Measurements from ENCODE around the gene SERPINI1. TPM values are rescaled to one million over a fixed set of nuclear protein-coding genes. Genes with fewer than 3 reads are reported as not detected.

The SERPINI1 gene
- total RNA-seq, 4 donors from 2014 or later = 0.54 to 4.1 (median 1.2) TPM; not detected in 1

- Histone ChIP-seq H3K36me3 (no peaks in the 10 kb centered on the region), H3K4me1 (no peaks in the 10 kb centered on the region), H3K9me3 (no peaks in the 10 kb centered on the region), H3K4me3 (no peak overlapping the region), H3K27me3 (no peaks in the 10 kb centered on the region), H3K27ac (no peak overlapping the region)
- TF ChIP-seq, protein P1, sequence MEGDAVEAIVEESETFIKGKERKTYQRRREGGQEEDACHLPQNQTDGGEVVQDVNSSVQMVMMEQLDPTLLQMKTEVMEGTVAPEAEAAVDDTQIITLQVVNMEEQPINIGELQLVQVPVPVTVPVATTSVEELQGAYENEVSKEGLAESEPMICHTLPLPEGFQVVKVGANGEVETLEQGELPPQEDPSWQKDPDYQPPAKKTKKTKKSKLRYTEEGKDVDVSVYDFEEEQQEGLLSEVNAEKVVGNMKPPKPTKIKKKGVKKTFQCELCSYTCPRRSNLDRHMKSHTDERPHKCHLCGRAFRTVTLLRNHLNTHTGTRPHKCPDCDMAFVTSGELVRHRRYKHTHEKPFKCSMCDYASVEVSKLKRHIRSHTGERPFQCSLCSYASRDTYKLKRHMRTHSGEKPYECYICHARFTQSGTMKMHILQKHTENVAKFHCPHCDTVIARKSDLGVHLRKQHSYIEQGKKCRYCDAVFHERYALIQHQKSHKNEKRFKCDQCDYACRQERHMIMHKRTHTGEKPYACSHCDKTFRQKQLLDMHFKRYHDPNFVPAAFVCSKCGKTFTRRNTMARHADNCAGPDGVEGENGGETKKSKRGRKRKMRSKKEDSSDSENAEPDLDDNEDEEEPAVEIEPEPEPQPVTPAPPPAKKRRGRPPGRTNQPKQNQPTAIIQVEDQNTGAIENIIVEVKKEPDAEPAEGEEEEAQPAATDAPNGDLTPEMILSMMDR (IDR thresholded peaks at IDR 0.05) = no peak
- TF ChIP-seq POLR2A (IDR thresholded peaks at IDR 0.05) = no peak
- no peak for DNase-seq
Measured at GRCh38 chr3:167837466-167837865, 101.9 kb downstream of the SERPINI1 start.

- Histone ChIP-seq H3K4me1 (no peaks in the 10 kb centered on the region), H3K36me3 (no peaks in the 10 kb centered on the region), H3K27me3 (no peaks in the 10 kb centered on the region), H3K27ac (no peak overlapping the region), H3K4me3 (no peak overlapping the region), H3K9me3 (no peaks in the 10 kb centered on the region)
- DNase-seq = no peak
- TF ChIP-seq, protein P1 (IDR thresholded peaks at IDR 0.05) = no peak
- no peak for TF ChIP-seq POLR2A (IDR thresholded peaks at IDR 0.05)
Measured at GRCh38 chr3:167839460-167840134, 104.1 kb downstream of the SERPINI1 start.

- no peak for DNase-seq
- Histone ChIP-seq H3K4me3 (no peak overlapping the region), H3K36me3 (no peaks in the 10 kb centered on the region), H3K27ac (no peak overlapping the region), H3K9me3 (no peaks in the 10 kb centered on the region), H3K27me3 (no peaks in the 10 kb centered on the region), H3K4me1 (no peaks in the 10 kb centered on the region)
- no peak for TF ChIP-seq POLR2A (IDR thresholded peaks at IDR 0.05)
- TF ChIP-seq, protein P1 (IDR thresholded peaks at IDR 0.05) = no peak
Measured at GRCh38 chr3:167840247-167840646, 104.7 kb downstream of the SERPINI1 start.

DNA sequence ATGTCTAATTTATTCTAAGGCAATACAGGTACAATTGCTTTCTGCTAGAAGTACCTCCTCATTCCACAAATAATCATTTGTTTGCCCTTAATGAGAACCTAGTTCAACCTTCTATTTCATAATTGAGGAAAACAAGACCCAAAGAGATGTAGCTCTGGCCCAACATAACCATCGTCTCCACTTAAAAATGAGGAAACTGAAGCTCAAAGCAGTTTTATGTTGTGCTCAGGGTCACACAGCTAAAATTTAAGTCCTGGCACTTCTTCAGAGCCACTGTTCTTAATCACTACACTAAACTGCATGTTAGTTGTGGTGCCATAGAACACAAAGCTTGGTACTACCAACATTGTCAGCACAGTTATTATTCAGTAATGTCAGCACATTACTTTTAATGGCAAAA lies 108.0 kb downstream of the SERPINI1 start:
- DNase-seq = no peak
- no peaks in the 10 kb centered on the region for H3K4me1 ChIP-seq
- no peaks in the 10 kb centered on the region for H3K36me3 ChIP-seq
- no peaks in the 10 kb centered on the region for H3K27me3 ChIP-seq
- no peak overlapping the region for H3K27ac ChIP-seq
- H3K9me3 ChIP-seq = no peaks in the 10 kb centered on the region
- H3K4me3 ChIP-seq = no peak overlapping the region
- TF ChIP-seq POLR2A (IDR thresholded peaks at IDR 0.05) = no peak
- TF ChIP-seq, protein P1 (IDR thresholded peaks at IDR 0.05) = no peak

- no peaks in the 10 kb centered on the region for H3K36me3 ChIP-seq
- H3K4me3 ChIP-seq = no peak overlapping the region
- TF ChIP-seq, protein P1 (IDR thresholded peaks at IDR 0.05) = no peak
- no peak for TF ChIP-seq POLR2A (IDR thresholded peaks at IDR 0.05)
- DNase-seq = no peak
- H3K27me3 ChIP-seq = no peaks in the 10 kb centered on the region
- H3K9me3 ChIP-seq = no peaks in the 10 kb centered on the region
- no peaks in the 10 kb centered on the region for H3K4me1 ChIP-seq
- H3K27ac ChIP-seq = no peak overlapping the region
Measured at GRCh38 chr3:167843886-167844285, 108.4 kb downstream of the SERPINI1 start.
